ENCODE measurements around the gene LIMS2.

DNA sequence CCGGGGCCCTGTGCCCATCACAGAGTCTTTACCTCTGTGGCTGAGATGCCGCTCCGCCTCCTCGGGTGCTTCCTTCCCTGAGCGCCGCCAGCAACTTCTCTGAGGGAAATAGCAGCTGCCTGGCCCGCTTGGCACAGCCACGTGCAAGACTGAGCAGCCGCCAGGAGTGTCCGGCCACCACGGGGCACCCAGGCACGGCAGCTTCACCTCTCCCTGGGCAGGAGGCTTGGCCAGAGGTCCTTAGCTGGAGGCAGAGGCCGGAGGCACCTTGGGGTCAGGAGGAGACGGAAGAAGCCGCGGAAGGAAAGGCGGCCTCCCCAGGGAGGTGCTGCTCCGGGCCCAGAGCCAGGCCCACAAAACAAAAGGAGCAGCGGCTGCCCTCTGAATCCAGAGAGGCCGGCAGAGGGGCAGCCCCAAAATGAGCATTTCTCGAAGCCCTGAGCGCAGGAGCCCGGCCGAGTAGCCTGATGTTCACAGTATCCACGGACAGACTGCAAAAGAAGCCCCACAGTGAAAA is 6.0 kb upstream of the LIMS2 start:
- TF ChIP-seq CTCF (IDR thresholded peaks at IDR 0.05) (no peak), POLR2A (IDR thresholded peaks at IDR 0.05) (no peak), EP300 (IDR thresholded peaks at IDR 0.05) (no peak)

Measured in upper lobe of left lung (tissue), 4 donors.